Stimulated activated CD8-positive, alpha-beta memory T cell treated with anti-CD3 and anti-CD28 coated beads, Interleukin-15, amount 100 ng/mL, for 1 hour (primary cell): Measurements from ENCODE around the gene ARMC2.
A peak's percentile ranks its signal among the peaks of the same experiment; 100 is the strongest.
"Not testable (repeated sequence)": the region's sequence is repeated elsewhere in the genome, so short reads cannot be mapped to it uniquely, and the experiment has no call there.

Experiments
- DNase-seq: peaks from one replicate; pipeline ENCODE4 v3.0.0-alpha.2; 2020; ENCODE audit warnings: low read depth

The ARMC2 gene, protein sequence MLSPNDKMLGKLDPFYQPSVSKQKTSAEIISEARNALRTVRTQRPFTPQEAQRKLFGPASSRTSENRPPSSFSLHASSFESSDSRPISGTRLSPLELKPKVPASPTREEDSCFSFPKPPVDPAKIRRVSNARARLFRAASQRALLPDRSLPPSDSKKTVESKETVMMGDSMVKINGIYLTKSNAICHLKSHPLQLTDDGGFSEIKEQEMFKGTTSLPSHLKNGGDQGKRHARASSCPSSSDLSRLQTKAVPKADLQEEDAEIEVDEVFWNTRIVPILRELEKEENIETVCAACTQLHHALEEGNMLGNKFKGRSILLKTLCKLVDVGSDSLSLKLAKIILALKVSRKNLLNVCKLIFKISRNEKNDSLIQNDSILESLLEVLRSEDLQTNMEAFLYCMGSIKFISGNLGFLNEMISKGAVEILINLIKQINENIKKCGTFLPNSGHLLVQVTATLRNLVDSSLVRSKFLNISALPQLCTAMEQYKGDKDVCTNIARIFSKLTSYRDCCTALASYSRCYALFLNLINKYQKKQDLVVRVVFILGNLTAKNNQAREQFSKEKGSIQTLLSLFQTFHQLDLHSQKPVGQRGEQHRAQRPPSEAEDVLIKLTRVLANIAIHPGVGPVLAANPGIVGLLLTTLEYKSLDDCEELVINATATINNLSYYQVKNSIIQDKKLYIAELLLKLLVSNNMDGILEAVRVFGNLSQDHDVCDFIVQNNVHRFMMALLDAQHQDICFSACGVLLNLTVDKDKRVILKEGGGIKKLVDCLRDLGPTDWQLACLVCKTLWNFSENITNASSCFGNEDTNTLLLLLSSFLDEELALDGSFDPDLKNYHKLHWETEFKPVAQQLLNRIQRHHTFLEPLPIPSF

DNA sequence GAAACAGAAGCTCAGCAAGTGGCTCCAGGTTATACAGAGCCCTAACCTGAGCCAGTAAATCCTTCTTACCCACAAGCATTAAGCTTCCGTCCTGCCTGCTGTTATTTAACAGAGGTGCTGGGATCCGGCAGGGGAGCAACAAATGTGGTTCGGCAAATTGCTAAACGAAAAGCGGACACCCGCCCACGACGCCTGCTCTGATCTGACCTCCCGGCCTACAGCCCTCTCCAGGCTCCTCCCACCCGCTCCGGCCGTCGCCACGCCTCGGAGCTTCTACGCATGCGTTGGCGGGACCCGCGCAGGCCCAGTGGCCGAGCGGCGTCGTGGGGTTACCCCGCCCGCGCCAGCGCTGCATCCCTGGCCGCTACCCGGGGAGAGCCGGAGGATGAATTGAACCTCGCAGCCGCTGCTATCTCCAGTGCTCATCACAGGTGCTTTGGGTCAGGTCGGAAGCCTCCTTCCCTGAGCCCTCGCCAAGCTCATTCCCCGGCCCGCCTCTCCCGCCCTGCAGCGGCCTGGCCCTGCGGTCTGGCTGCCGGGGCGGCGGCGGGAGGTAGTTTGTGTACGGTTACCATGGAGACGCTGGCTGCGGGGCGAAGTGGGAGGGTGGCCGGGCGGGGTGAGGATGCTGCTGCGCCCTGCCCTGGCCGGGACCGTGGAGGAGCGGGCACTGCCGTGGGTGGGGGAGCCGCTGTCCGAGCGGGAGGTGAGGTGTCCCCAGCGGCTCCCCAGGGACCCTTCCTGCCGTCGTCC lies at the start of gene ARMC2:
TSS of gene ARMC2 (plus strand) at position 307 of the 753 bp plus-strand sequence. CDS start 5,846 bp downstream, outside the sequence.
- DNase-seq = peak; percentile 68

DNA sequence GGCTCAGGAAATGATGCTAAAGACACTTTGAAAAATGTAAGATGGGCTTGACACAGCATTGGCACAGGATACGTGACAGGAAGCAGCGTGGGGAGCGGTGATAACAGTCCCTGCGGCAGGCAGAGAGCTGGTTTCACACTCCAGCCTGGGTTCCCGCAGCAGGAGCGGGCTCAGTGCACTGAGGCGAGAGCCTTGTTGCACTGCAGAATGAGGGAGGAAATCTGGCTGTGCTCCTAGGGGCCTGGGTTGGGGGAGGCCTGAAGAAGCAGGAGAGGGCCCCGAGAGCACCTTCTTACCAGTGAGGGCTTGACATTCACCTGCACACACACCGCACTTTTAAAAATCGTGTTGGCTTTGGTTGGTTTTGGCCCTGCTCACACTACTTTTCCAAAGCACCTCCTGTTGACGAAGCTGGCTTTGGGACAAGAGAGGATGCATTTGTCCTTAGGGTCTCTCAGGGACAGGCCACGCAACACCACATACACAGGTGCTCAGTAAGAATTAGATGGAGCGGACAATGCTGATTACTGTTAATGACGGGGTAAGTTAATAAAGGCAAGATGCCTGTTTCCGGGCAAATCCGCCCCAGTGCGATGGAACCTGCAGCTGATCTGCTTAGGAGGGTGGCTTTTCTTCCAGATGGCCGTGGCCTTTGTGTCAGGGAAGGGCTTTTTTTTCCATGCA lies 49.4 kb upstream of the ARMC2 start:
- DNase-seq = peak; percentile 16

DNA sequence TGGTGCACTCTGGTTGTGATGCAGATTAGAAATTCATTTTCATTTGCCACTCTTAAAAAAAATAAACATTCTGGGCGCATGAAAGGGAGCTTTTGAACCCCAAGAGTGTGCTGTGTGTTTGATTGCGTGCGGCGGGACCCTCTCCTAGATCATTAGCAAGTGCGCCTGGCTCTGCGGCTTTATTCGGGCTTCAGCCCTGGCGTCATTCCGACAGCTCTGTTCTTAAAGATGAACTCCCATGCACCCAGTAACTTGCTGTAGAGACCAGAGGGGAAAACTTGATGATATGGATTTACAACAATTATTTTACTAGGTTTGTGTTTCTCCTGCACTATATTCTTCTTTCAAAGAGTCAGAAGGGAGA lies 48.9 kb upstream of the ARMC2 start:
- no peak for DNase-seq

DNA sequence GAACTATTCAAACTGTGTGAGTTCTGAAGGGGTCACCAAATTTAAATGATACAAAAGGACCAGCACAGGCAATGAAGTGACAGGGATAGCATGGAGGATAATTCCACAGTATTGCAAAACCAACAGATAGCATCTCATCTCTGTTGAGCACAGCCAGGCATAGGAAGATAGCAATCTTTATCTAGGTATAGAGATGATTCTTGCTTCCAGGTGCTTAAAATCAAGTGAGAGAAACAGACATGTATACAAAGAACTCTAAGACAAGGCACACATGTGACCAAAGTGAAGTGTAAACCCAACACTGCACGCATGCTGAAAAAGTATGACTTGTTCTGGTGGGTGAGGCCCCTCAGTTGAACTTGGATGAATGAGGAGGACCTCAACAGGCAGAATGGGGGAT lies 48.4 kb upstream of the ARMC2 start:
- no peak for DNase-seq

DNA sequence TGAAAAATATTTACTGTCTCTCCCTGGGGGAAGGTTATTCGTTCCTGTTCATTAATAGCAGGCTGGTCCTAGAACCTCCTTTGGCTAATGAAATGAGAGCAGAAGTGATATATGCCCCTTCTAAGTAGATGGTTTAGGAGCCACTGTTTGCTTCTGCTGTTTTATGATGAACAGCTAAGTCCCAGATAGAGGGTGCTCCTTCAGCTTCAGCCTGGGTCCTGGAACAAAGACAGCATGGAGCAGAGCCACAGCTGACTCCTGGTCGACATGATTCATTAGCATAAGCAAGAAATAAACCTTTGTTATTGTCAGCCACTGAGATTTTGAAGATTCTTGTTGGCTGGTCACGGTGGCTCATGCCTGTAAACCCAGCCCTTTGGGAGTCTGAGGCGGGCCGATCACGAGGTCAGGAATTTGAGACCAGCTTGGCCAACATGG lies 47.8 kb upstream of the ARMC2 start:
- no peak for DNase-seq

DNA sequence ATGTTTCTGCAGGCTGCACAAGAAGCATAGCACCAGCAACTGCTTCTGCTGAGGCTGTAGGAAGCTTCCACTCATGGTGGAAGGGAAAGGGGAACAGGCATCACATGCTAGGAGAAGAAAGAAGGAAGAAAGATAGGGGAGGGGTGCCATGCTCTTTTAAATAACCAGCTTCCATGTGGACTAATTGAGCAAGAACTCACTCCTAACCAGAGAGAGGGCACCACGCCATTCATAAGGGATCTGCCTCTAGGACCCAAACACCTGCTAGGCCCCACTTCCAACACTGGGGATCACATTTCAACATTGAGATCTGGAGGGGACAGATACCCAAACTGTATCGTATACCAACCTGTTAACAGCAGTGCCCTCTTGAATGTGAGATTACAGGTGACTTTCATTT lies 46.9 kb upstream of the ARMC2 start:
- no peak for DNase-seq

DNA sequence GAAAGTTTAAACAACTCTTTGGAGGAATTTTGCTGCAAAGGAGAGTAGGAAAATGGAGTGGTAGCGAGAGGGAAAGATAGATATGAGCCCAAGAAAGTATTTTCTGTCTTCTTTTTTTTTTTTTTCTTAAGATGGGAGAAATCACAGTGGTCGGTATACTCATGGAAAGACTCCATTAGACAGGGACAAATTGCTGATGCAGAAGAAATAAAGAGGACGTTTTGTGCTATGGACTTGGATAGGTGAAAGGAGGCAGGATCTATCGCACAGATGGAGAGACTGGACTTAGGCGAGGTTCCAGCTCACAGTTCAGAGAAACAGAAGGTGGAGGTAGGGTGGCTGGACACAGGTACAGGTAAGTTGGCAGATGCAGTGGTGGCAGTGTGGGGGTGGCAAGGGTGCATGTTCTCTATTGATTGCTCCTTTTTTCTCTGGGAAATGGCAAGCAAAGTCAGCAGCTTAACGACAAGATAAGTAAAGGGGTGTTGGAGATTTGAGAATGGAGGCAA lies 44.2 kb upstream of the ARMC2 start:
- DNase-seq = no peak

DNA sequence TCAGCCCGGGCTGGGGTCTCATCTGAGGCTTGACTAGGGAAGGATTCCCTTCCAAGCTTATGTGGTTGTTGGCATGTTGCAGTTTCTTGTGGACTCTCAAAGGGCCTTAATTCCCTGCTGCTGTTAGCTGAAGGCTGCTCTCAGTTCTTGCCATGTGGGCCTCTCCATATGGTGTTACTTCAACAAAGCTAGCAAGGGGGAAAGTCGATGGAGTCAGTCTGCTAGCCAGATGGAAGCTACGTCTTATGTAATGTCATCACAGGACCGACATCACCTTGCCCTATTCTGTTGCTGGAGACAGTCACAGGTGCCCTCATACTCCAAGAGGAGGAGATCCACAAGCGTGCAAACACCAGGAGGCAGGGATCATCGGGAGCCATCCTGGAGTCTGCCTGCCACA lies 43.3 kb upstream of the ARMC2 start:
- DNase-seq = no peak

DNA sequence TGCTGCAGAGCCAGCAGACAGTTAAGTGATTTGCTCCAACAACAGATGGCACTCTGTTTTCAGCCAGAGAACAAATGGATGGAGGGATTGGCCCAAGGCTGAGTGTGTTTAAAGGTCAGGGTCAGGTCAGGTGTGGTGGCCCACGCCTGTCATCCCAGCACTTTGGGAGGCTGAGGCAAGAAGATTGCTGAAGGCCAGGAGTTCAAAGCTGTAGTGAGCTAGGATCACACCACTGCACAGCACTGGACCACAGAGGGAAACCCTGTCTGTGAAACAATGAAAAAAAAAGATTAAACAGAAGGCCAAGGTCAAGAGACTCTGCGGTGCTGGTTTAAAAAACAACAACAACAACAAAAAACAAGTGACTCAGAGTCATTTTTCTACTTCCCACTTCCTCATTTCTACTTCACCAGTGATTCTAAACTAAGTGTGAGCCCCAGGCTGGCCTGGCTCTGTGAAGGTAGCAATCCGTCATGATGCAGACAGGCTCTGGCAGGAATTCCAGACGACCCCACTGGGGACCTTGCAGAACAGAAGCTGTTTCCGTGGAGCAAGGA lies 42.5 kb upstream of the ARMC2 start:
- DNase-seq = no peak

DNA sequence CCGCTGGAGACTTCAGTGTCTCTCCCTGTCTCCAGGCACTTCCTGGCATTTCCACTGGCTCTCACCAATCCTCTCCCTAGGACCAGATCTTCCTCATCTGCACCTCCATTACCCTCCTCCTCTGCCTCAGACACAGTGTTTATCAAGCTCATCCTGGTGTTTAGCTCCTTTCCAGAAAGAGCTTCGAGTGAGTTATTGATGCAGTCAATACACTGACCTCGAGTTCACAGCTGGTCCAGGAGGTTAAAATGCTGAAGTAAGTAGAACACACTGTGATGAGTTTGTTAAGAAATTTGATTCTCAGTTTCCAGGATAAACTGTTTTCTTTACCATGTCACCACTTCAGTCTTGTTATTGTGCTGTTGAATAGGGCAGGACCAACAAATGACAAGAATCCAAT lies 42.1 kb upstream of the ARMC2 start:
- DNase-seq = no peak

DNA sequence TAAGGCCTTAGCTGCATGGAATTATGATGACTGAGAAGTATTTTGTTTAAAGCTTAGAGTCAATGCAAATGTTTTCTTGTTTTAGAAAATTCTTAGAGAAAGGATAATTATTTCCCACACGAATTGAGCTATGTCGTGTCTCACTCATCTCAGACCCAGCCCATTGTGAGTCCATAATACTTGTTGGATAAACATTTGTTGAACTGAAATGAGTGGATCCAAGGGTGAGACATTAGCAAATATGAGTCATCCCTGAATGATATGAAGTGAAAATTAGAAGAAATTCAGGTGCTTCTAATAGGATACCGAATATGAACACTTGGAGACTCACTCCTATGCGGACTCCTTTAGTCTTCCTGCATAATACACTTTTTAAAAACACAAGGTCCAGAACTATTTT lies 41.6 kb upstream of the ARMC2 start:
- DNase-seq = no peak

DNA sequence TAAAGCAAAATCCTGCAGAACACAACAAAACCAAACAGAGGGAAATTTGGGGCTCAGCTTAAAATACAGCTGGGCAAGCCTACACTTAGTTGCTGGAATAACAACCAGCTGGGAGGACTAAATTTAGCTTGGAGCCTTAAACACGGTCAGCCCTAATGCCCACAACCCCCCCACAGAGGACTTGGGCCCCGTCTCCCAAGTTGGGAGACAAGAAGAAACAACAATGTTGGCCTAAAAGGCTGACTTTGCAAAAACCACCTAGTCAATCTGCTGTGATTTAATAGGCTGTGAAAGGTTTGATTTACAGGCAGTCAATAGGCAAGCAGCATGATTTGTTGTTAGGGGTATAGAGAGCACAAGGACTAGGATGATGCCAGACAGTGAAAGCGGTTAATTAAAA lies 40.3 kb upstream of the ARMC2 start:
- DNase-seq = no peak

DNA sequence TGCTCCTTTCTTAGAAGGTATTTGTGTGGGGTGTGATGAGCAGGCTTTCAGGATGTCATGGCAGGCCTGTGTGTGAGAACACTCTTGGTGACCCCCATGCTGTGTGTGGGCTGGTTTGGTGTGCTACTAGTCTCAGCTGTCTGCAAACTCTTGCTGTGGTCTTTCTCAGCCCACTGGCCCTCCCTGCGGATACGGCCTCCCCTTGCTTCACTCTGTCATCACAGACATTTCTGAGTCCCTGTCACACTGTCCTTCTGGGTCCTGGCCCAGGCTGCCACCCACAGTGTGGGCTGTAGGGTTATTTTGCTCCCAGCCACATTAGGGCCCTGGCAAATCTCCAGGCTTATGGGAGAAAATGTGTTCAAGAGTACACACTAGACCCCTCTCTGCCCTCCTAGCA lies 39.0 kb upstream of the ARMC2 start:
- DNase-seq = no peak

DNA sequence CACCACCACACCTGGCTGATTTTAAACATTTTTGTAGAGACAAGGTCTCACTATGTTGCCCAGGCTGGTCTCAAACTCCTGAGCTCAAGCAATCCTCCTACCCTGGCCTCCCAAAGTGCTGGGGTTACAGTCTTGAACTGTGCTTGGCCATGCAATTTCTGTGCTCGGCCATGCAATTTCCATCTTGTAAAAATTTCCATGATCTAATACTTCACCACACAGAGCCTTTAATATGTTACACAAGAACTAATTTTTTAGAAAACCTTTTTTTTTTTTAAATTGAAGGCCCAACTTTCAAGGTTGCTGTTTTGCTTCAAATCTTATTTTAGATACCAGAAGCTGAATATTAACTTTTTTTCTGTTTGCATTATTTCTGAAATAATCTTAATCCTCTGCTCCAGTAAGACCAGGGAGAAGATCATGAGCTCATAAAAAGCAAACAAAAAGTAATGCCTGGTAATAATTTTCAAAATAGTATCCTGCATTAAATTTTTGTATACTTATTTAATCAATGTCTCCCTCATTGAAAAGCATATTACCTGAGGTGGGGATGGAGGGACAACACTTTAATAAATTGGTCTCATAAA lies 38.1 kb upstream of the ARMC2 start:
- DNase-seq = no peak

DNA sequence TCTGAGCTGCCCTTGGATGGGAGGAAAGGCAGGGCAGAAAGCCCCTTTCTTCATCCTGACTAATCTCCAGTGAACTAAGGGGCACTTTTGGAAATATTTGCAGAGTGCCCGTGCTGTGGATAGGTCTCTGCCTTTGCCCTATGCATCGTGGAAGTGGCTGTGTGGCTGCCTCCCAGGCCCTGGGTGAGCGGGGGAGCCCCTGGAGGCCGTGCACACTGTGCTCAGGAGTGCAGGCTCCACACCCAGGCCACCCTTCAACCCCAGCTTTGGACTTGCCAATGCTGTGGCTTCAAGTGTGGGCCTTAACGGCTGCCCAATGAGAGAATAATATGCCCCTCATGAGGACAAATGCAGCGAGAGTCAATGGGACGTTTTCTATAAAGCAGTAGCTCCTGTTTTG lies 36.7 kb upstream of the ARMC2 start:
- DNase-seq = no peak

DNA sequence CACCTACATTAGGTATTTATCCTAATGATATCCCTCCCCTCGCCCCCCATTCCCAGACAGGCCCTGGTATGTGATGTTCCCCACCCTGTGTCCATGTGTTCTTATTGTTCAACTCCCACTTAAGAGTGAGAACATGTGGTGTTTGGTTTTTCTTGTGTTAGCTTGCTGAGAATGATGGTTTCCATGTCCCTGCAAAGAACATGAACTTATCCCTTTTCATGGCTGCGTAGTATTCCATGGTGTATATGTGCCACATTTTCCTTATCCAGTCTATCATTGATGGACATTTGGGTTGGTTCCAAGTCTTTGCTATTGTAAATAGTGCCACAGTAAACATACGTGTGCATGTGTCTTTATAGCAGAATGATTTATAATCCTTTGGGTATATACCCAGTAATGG lies 35.0 kb upstream of the ARMC2 start:
- DNase-seq = not testable (repeated sequence)

DNA sequence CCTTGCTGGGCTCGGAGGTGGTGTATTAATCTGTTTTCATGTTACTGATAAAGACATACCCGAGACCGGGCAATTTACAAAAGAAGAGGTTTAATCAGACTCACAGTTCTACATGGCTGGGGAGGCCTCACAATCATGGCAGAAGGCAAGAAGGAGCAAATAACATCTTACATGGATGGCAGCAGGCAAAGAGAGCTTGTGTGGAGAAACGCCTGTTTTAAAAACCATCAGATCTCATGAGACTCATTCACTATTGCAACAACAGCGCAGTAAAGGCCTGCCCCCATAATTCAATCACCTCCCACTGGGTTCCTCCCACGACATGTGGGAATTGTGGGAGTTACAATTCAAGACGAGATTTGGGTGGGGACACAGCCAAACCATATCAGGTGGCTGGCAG lies 30.9 kb upstream of the ARMC2 start:
- not testable (repeated sequence) for DNase-seq

DNA sequence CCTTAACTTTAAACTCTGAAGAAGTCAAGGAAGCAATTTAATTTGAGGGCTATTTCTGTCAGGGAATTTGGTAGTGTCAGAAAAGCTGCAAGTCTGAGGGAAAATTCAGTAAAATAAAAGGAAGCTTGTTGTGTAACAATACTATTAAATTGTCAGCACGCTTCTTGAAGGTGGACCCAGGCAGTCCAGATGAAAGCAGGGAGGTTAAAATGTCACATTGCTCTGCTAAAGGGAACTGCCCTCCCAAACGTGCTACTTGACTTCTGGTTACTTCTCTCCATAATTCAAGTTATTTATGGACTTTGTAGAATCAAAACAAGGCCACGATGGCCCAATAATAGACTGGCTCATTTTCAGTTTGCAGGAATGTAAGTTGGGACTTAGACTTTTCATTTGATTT lies 28.2 kb upstream of the ARMC2 start:
- DNase-seq = no peak

DNA sequence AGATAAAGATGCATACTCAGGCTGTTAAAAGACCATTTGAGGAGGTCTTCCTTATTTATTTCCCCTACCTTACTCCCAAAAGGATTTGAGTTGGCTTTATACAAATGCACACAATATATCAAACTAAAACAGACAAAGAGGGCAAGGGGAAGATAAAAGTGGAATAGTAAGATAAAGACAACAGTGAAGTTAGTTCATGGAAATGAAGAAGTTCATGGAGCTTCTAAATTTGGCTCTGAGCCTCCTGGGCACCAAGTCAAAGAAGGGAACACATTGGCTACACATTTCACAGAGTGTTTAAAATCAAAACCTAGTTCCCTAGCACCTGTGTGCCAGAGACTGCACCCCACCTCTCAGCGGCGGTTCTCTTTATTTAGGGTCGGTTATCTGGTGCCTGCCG lies 25.8 kb upstream of the ARMC2 start:
- DNase-seq = no peak

DNA sequence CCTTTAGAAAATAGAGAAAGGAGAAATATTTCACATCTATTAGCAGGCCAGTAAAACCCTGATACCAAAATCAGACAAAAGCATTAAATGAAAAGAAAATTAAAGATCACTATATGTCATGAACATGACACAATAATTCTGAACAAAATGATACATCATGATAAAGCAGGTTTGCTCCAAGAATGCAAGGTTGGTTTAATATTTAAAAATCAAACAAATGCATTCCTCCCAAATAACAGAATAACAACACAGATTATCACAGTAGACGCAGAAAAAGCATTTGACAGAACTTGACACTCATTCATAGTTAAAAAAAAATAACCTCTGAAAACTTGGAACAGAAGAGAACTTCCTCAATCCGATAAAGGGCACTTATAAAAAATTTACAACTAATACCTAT lies 22.9 kb upstream of the ARMC2 start:
- no peak for DNase-seq

DNA sequence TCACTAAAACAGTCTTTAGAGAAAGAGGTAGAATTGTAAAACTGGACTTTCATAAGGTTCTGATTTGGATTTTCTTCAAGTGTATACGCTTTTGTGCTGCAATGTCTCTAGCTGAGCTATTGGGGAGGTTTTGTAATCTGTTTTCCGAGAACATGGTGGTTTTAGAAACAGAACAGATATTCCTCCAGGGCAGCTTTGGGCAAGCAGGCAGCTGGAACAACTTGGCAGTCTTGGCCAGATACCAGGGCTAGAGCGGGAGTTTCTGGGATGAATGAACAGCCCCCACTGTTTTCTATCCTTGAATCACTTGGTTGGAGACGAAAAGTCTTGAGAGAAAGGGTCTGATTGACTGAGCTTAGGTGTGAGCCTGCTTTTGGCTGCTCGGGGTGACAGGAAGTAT lies 17.1 kb upstream of the ARMC2 start:
- DNase-seq = no peak
